AG09309 (cell line): Measurements from ENCODE around the gene DUSP10.

ENCODE experiments used
- DNase-seq: peaks from one replicate; pipeline ENCODE4 v3.0.0-alpha.2; 2010; ENCODE audit warnings: low read depth
- H3K4me3 ChIP-seq: 2 replicates; pipeline ENCODE4 v1.5.1; 2011; ENCODE audit warnings: mild to moderate bottlenecking, low read depth, low read length, moderate library complexity; ENCODE audit not compliant: control insufficient read depth
- CTCF ChIP-seq: IDR thresholded peaks from 2 replicates; pipeline ENCODE4 v1.5.1; 2011; ENCODE audit warnings: mild to moderate bottlenecking, low read depth, low read length, inconsistent platforms; ENCODE audit not compliant: insufficient read depth, control insufficient read depth; ENCODE audit errors: missing control alignments

The DUSP10 gene

GRCh38 chr1:221687836-221688487, 53.9 kb downstream of the DUSP10 start:
- TF ChIP-seq CTCF, result no peak
- DNase-seq, result no peak
- no peak overlapping the region for H3K4me3 ChIP-seq

GRCh38 chr1:221683681-221684080, 58.2 kb downstream of the DUSP10 start:
- no peak overlapping the region for H3K4me3 ChIP-seq
- no peak for TF ChIP-seq CTCF
- DNase-seq, result no peak

GRCh38 chr1:221680085-221680484, 61.8 kb downstream of the DUSP10 start:
- no peak for TF ChIP-seq CTCF
- H3K4me3 ChIP-seq, result no peak overlapping the region

GRCh38 chr1:221678014-221678413, 63.9 kb downstream of the DUSP10 start:
- DNase-seq, result no peak
- no peak for TF ChIP-seq CTCF
- H3K4me3 ChIP-seq, result no peak overlapping the region

More at GRCh38 chr1:221680085-221680484, 61.8 kb downstream of the DUSP10 start:
- DNase-seq, result no peak

GRCh38 chr1:221675880-221676800, 65.7 kb downstream of the DUSP10 start:
- TF ChIP-seq CTCF, result no peak
- no peak overlapping the region for H3K4me3 ChIP-seq
- DNase-seq, result no peak

GRCh38 chr1:221672965-221673364, 68.9 kb downstream of the DUSP10 start:
- no peak for TF ChIP-seq CTCF
- DNase-seq, result no peak
- no peak overlapping the region for H3K4me3 ChIP-seq
